GM19035 (cell line): ENCODE measurements around the gene FAM24A.
"Not testable (repeated sequence)": the region's sequence is repeated elsewhere in the genome, so short reads cannot be mapped to it uniquely, and the experiment has no call there.

Experiments used
- ATAC-seq: cut with Tn5 transposase; IDR thresholded peaks from one replicate; pipeline ENCODE4 v1.9.1; 2021; ENCODE audit not compliant: unreplicated experiment

Gene FAM24A, protein sequence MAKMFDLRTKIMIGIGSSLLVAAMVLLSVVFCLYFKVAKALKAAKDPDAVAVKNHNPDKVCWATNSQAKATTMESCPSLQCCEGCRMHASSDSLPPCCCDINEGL

GRCh38 chr10:122910310-122910709 lies at the start of gene FAM24A:
FAM24A (plus strand) TSS chr10:122910610; CDS start chr10:122911635, 1,025 bp downstream.
- ATAC-seq = no peak

DNA sequence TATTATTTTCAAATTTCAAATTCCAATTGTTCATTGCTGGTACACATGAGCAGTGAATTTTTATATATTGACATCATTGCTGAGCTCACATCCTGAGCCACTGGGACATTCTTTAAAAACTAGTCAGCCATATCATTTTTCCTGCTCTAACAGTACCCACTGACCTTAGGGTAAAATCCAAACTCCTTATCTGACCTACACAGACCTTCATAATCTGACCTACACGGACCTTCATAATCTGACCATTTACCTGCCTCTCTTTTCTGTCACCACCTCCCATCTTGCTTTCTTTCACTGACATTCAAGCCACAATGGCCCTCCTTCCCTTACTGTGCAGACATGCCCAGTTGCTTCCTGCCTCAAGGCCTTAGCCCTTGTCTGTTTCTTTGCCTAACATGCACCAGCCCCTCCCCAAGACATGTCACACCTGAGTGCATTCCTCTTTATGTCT lies 48.7 kb upstream of the FAM24A start:
- no peak for ATAC-seq

- ATAC-seq = no peak
These were observed 46.9 kb upstream of the FAM24A start for GRCh38 chr10:122863216-122864193.

GRCh38 chr10:122864194-122864592 lies 46.2 kb upstream of the FAM24A start:
- no peak for ATAC-seq

DNA sequence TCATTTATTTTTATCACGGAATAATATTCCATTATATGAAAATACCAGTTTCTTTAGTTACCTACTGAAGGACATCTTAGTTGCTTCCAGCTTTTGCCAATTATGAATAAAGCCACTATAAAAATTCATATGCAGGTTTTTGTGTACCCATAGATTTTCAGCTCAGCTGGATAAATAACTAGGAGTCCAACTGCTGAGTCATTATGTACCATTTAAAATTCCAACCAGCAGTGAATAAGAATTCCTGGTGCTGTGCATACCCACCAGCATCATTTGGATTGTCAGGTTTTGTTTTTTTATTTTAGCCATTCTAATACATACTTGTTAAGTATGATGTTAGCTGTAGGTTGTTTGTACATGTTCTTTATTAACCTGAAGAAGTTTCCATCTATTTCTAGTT lies 45.5 kb upstream of the FAM24A start:
- ATAC-seq = no peak

GRCh38 chr10:122866757-122867482 lies 43.5 kb upstream of the FAM24A start:
- not testable (repeated sequence) for ATAC-seq

- not testable (repeated sequence) for ATAC-seq
These were observed 41.6 kb upstream of the FAM24A start for GRCh38 chr10:122868768-122869167.

DNA sequence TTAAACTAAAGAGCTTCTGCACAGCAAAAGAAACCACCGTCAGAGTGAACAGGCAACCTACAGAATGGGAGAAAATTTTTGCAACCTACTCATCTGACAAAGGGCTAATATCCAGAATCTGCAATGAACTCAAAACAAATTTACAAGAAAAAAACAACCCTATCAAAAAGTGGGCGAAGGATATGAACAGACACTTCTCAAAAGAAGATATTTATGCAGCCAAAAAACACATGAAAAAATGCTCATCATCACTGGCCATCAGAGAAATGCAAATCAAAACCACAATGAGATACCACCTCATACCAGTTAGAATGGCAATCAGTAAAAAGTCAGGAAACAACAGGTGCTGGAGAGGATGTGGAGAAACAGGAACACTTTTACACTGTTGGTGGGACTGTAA lies 38.5 kb upstream of the FAM24A start:
- ATAC-seq = not testable (repeated sequence)

GRCh38 chr10:122875843-122876466 lies 34.5 kb upstream of the FAM24A start:
- ATAC-seq = no peak

- no peak for ATAC-seq
These were observed 33.9 kb upstream of the FAM24A start for GRCh38 chr10:122876467-122876855.

DNA sequence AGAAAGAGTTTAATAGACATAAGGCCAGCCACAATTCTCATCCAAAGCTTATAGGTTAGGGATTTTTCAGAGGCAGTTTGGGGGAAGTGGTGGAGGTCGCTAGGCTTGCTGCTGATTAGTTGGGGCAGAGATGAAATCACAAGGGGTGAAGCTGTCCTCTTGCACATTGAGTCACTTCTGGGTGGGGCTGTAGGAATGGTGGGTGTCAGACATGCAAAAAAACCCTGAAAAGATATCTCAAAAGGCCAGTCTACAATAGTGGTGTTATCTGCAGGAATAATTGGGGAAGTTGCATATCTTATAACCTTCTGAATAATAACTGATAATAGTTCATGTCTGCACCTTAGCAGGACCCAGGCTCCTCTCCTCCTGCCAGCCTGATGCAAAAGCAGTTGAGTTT lies 33.1 kb upstream of the FAM24A start:
- no peak for ATAC-seq

GRCh38 chr10:122878799-122879338 lies 31.5 kb upstream of the FAM24A start:
- ATAC-seq = peak; percentile 13

GRCh38 chr10:122879339-122880273 lies 30.8 kb upstream of the FAM24A start, which contains the start of gene FAM24B:
FAM24B (minus strand) TSS chr10:122879581; CDS start chr10:122850515, 29,066 bp downstream.
- ATAC-seq = peak; percentile 76

- ATAC-seq = no peak
These were observed 27.6 kb upstream of the FAM24A start for GRCh38 chr10:122882766-122883165.

DNA sequence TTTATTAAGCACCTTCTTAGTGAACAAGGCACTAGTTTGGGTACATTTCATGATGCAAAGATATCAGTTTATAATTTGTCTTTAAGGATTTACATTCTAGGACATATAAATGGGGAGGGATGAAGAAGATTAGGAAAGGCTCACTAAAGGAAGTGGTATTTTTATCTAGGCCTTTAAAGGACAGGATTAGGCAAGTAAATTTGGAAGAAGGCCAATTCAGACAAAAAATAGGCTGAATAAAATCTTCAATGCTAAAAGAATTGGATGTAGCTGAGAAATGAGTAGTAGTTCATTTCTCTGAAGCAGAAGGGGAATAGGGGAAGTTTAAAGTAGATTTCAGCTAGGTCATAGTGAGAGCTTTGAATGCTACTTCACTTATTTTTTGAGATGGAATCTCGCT lies 26.2 kb upstream of the FAM24A start:
- ATAC-seq = no peak

- no peak for ATAC-seq
These were observed 16.0 kb upstream of the FAM24A start for GRCh38 chr10:122894261-122894944.

- not testable (repeated sequence) for ATAC-seq
These were observed 6.5 kb upstream of the FAM24A start for GRCh38 chr10:122903861-122904260.

GRCh38 chr10:122911889-122912484 lies 1.6 kb downstream of the FAM24A start:
- no peak for ATAC-seq

GRCh38 chr10:122915700-122916099 lies 5.3 kb downstream of the FAM24A start:
- no peak for ATAC-seq
